ENCODE results near the gene SMIM29.
"Not testable (repeated sequence)": the region's sequence is repeated elsewhere in the genome, so short reads cannot be mapped to it uniquely, and the experiment has no call there.

Gene SMIM29

GRCh38 chr6:34248727-34249468 lies at the start of gene SMIM29:
Gene SMIM29, minus strand, starts transcription at chr6:34249006. Its CDS starts 1,215 bp downstream, at chr6:34247791.
- peak; percentile 98 for DNase-seq

GRCh38 chr6:34295721-34296120 lies 46.9 kb upstream of the SMIM29 start:
- no peak for DNase-seq

GRCh38 chr6:34292954-34293353 lies 44.1 kb upstream of the SMIM29 start:
- DNase-seq, result no peak

- DNase-seq, result no peak
These were observed 40.3 kb upstream of the SMIM29 start for GRCh38 chr6:34289137-34289536.

- no peak for DNase-seq
These were observed 39.8 kb upstream of the SMIM29 start for GRCh38 chr6:34288581-34288980.

- no peak for DNase-seq
These were observed 36.8 kb upstream of the SMIM29 start for GRCh38 chr6:34285448-34286164.

GRCh38 chr6:34284563-34285447 lies 36.0 kb upstream of the SMIM29 start:
- no peak for DNase-seq

- no peak for DNase-seq
These were observed 33.0 kb upstream of the SMIM29 start for GRCh38 chr6:34281702-34282334.

GRCh38 chr6:34280216-34280615 lies 31.4 kb upstream of the SMIM29 start:
- no peak for DNase-seq

- DNase-seq, result no peak
These were observed 30.0 kb upstream of the SMIM29 start for GRCh38 chr6:34278833-34279232.

GRCh38 chr6:34277763-34278112 lies 28.9 kb upstream of the SMIM29 start:
- DNase-seq, result no peak

GRCh38 chr6:34276881-34277762 lies 28.3 kb upstream of the SMIM29 start:
- no peak for DNase-seq

- no peak for DNase-seq
These were observed 27.4 kb upstream of the SMIM29 start for GRCh38 chr6:34276191-34276590.

GRCh38 chr6:34275128-34275804 lies 26.5 kb upstream of the SMIM29 start:
- peak; percentile 28 for DNase-seq

GRCh38 chr6:34274129-34274528 lies 25.3 kb upstream of the SMIM29 start:
- DNase-seq, result no peak

GRCh38 chr6:34273242-34273805 lies 24.5 kb upstream of the SMIM29 start:
- DNase-seq, result no peak

GRCh38 chr6:34272013-34272926 lies 23.5 kb upstream of the SMIM29 start:
- no peak for DNase-seq

GRCh38 chr6:34269658-34270341 lies 21.0 kb upstream of the SMIM29 start:
- not testable (repeated sequence) for DNase-seq

- not testable (repeated sequence) for DNase-seq
These were observed 20.3 kb upstream of the SMIM29 start for GRCh38 chr6:34269132-34269531.

All from NCI-H69 (cell line).